T-helper 1 cell (primary cell): ENCODE results near the gene VWA8.
"Not testable (repeated sequence)": the region's sequence is repeated elsewhere in the genome, so short reads cannot be mapped to it uniquely, and the experiment has no call there.

Source experiments
- DNase-seq, 5 donors: peaks; one replicate each; pipeline ENCODE4 v3.0.0-alpha.2; 2012 to 2020

VWA8 gene

GRCh38 chr13:41548910-41549309 lies 412.0 kb downstream of the VWA8 start:
- no peak for DNase-seq

GRCh38 chr13:41548031-41548430 lies 412.9 kb downstream of the VWA8 start:
- no peak for DNase-seq

- DNase-seq: no peak
Observed at GRCh38 chr13:41547251-41548000, 413.5 kb downstream of the VWA8 start.

GRCh38 chr13:41546372-41547190 lies 414.3 kb downstream of the VWA8 start:
- DNase-seq: no peak

- no peak for DNase-seq
Observed at GRCh38 chr13:41545432-41545707, 415.5 kb downstream of the VWA8 start.

- DNase-seq: no peak
Observed at GRCh38 chr13:41543664-41544300, 417.1 kb downstream of the VWA8 start.

- DNase-seq: not testable (repeated sequence)
Observed at GRCh38 chr13:41542799-41543198, 418.1 kb downstream of the VWA8 start.

GRCh38 chr13:41542281-41542680 lies 418.6 kb downstream of the VWA8 start:
- DNase-seq: no peak

GRCh38 chr13:41541142-41541938 lies 419.6 kb downstream of the VWA8 start:
- no peak for DNase-seq

GRCh38 chr13:41540240-41540639 lies 420.7 kb downstream of the VWA8 start:
- peak in 3 of 5 donors; percentile 26 to 40 (median 32) for DNase-seq

- DNase-seq: no peak
Observed at GRCh38 chr13:41533266-41534052, 427.4 kb downstream of the VWA8 start.

- no peak for DNase-seq
Observed at GRCh38 chr13:41528021-41528420, 432.9 kb downstream of the VWA8 start.

- DNase-seq: no peak
Observed at GRCh38 chr13:41520660-41521630, 440.0 kb downstream of the VWA8 start.

- DNase-seq: no peak
Observed at GRCh38 chr13:41520016-41520659, 440.8 kb downstream of the VWA8 start.
